Measurements from ENCODE around the gene TLE2. TPM values are rescaled to one million over a fixed set of nuclear protein-coding genes. Genes with fewer than 3 reads are reported as not detected.
"Not testable (repeated sequence)": the region's sequence is repeated elsewhere in the genome, so short reads cannot be mapped to it uniquely, and the experiment has no call there.

TLE2 gene
- total RNA-seq, 1 experiment from 2014 or later: 13.7 TPM

DNA sequence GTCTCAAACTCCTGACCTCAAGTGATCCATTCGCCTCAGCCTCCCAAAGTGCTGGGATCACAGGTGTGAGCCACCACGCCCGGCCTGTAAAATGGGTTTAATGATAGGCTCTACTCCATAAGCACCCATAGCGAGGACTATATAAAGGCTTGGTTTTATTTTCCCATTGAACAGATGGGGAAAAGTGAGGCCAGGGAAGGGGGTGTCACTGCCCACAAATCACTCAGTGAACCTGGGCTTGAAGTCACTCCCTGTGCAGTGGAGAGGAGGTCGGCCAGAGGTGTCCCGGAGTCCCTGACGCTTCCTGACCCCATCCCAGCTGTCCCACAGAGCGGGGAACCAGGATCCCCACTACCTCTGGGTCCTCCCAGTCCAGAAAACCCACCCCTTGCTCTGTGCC, 14.9 kb downstream of the TLE2 start:
- Histone ChIP-seq H3K79me2 (ENCODE audit: low read depth) (no peaks in the 10 kb centered on the region), H4K20me1 (ENCODE audit: insufficient read depth) (no peaks in the 10 kb centered on the region), H3K4me3 (no peak overlapping the region), H3F3A (ENCODE audit: insufficient read depth, low read depth) (no peaks in the 10 kb centered on the region), H3K4me1 (replicated peaks; ENCODE audit: insufficient read depth) (no peaks in the 10 kb centered on the region), H2AFZ (no peak overlapping the region), H3K9me2 (ENCODE audit: insufficient read depth) (no peaks in the 10 kb centered on the region), H3K4me2 (no peak overlapping the region), H3K27ac (no peak overlapping the region), H3K36me3 (ENCODE audit: low read depth) (no peaks in the 10 kb centered on the region), H3K27me3 (ENCODE audit: insufficient read depth, low read depth) (no peaks in the 10 kb centered on the region), H3K9me3 (ENCODE audit: insufficient read depth, low read depth) (no peaks in the 10 kb centered on the region)
- CTCF ChIA-PET: no interaction called here
- POLR2A ChIA-PET (ENCODE audit: unreplicated experiment): no interaction called here
- no TSS peak for BruUV-seq (replicated peaks)
- intact Hi-C loops (cut with micrococcal nuclease; ENCODE audit: unreplicated experiment): loop anchor here (1.0 kb wide), 1 partner anchor 28 kb away; no protein-coding TSS in a partner anchor
- no peak for DNase-seq
- no peak for TF ChIP-seq EZH2 (IDR thresholded peaks at IDR 0.05; ENCODE audit: low read depth)
- TF ChIP-seq, protein P1, sequence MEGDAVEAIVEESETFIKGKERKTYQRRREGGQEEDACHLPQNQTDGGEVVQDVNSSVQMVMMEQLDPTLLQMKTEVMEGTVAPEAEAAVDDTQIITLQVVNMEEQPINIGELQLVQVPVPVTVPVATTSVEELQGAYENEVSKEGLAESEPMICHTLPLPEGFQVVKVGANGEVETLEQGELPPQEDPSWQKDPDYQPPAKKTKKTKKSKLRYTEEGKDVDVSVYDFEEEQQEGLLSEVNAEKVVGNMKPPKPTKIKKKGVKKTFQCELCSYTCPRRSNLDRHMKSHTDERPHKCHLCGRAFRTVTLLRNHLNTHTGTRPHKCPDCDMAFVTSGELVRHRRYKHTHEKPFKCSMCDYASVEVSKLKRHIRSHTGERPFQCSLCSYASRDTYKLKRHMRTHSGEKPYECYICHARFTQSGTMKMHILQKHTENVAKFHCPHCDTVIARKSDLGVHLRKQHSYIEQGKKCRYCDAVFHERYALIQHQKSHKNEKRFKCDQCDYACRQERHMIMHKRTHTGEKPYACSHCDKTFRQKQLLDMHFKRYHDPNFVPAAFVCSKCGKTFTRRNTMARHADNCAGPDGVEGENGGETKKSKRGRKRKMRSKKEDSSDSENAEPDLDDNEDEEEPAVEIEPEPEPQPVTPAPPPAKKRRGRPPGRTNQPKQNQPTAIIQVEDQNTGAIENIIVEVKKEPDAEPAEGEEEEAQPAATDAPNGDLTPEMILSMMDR (conservative IDR thresholded peaks at IDR 0.05): no peak

DNA sequence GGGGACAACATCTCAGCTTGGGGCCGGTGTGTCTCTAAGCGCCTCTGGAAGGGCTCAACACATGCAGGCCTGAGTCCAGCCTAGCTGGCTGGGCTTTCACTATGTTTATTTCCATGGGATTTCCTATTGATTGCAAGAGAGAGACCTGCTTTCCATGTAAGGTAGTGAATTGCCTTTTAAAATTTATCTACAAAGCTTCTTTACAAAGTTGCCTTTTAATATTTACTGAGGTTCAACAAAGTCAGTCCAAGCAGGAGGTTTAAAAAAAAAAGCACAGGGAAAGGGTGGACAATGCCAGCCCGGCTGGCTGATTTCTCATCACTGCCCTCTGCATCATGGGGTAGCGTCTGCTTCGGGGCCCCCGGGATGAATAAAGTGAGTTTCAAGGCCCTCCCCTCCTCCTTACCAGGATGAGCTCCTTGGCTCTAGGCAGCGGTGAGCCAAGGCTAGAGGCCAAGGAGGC, 15.8 kb downstream of the TLE2 start:
- Histone ChIP-seq H3F3A (ENCODE audit: insufficient read depth, low read depth) (no peaks in the 10 kb centered on the region), H2AFZ (no peak overlapping the region), H3K4me2 (no peak overlapping the region), H3K36me3 (ENCODE audit: low read depth) (no peaks in the 10 kb centered on the region), H3K27ac (no peak overlapping the region), H3K27me3 (ENCODE audit: insufficient read depth, low read depth) (no peaks in the 10 kb centered on the region), H4K20me1 (ENCODE audit: insufficient read depth) (no peaks in the 10 kb centered on the region), H3K9me2 (ENCODE audit: insufficient read depth) (no peaks in the 10 kb centered on the region), H3K79me2 (ENCODE audit: low read depth) (no peaks in the 10 kb centered on the region), H3K4me3 (no peak overlapping the region), H3K9me3 (ENCODE audit: insufficient read depth, low read depth) (no peaks in the 10 kb centered on the region), H3K4me1 (replicated peaks; ENCODE audit: insufficient read depth) (no peaks in the 10 kb centered on the region)
- TF ChIP-seq, protein P1 (conservative IDR thresholded peaks at IDR 0.05): no peak
- TF ChIP-seq EZH2 (IDR thresholded peaks at IDR 0.05; ENCODE audit: low read depth): no peak
- BruUV-seq (replicated peaks): no TSS peak
- intact Hi-C loops (cut with micrococcal nuclease; ENCODE audit: unreplicated experiment): no loop called here
- CTCF ChIA-PET: no interaction called here
- POLR2A ChIA-PET (ENCODE audit: unreplicated experiment): interaction anchor here (0.7 kb wide), 1 partner anchor 21 kb away, joined by 3 read pairs; no protein-coding TSS in a partner anchor
- DNase-seq: no peak

GRCh38 chr19:3012621-3013262, 16.3 kb downstream of the TLE2 start:
- Histone ChIP-seq H3K4me2 (no peak overlapping the region), H3K27ac (no peak overlapping the region), H3K79me2 (ENCODE audit: low read depth) (no peaks in the 10 kb centered on the region), H3K9me3 (ENCODE audit: insufficient read depth, low read depth) (no peaks in the 10 kb centered on the region), H3K9me2 (ENCODE audit: insufficient read depth) (no peaks in the 10 kb centered on the region), H3K27me3 (ENCODE audit: insufficient read depth, low read depth) (no peaks in the 10 kb centered on the region), H4K20me1 (ENCODE audit: insufficient read depth) (no peaks in the 10 kb centered on the region), H3F3A (ENCODE audit: insufficient read depth, low read depth) (no peaks in the 10 kb centered on the region), H2AFZ (no peak overlapping the region), H3K4me3 (no peak overlapping the region), H3K4me1 (replicated peaks; ENCODE audit: insufficient read depth) (no peaks in the 10 kb centered on the region), H3K36me3 (ENCODE audit: low read depth) (no peaks in the 10 kb centered on the region)
- CTCF ChIA-PET: no interaction called here
- POLR2A ChIA-PET (ENCODE audit: unreplicated experiment): interaction anchor here (0.7 kb wide), 1 partner anchor 20 kb away, joined by 3 read pairs; no protein-coding TSS in a partner anchor
- TF ChIP-seq, protein P1 (conservative IDR thresholded peaks at IDR 0.05): no peak
- no peak for TF ChIP-seq EZH2 (IDR thresholded peaks at IDR 0.05; ENCODE audit: low read depth)
- no TSS peak for BruUV-seq (replicated peaks)
- intact Hi-C loops (cut with micrococcal nuclease; ENCODE audit: unreplicated experiment): no loop called here
- DNase-seq: no peak

DNA sequence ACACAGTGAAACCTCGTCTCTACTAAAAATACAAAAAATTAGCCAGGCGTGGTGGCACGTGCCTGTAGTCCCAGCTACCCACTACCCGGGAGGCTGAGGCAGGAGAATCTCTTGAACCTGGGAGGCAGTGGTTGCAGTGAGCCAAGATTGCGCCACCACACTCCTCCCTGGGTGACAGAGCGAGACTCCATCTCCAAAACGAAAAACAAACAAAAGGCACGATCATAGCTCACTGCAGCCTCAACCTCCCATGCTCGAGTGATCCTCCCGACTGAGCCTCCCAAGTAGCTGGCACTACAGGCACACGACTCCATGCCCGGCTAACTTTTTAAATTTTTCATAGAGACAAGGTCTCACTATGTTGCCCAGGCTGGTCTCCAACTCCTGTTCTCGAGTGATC, 17.0 kb downstream of the TLE2 start:
- DNase-seq; H3K27ac ChIP-seq; H3K27me3 ChIP-seq (ENCODE audit: insufficient read depth, low read depth); H3K4me2 ChIP-seq; H3K36me3 ChIP-seq (ENCODE audit: low read depth); H3K9me3 ChIP-seq (ENCODE audit: insufficient read depth, low read depth); H3K9me2 ChIP-seq (ENCODE audit: insufficient read depth); POLR2A ChIA-PET (ENCODE audit: unreplicated experiment); H2AFZ ChIP-seq; H3K4me1 ChIP-seq (replicated peaks; ENCODE audit: insufficient read depth); H3F3A ChIP-seq (ENCODE audit: insufficient read depth, low read depth); intact Hi-C loops (cut with micrococcal nuclease; ENCODE audit: unreplicated experiment); H3K4me3 ChIP-seq; CTCF ChIA-PET; H3K79me2 ChIP-seq (ENCODE audit: low read depth); H4K20me1 ChIP-seq (ENCODE audit: insufficient read depth); BruUV-seq (replicated peaks): not testable (repeated sequence)

Data from PC-9 (cell line).